HK-2 (cell line): ENCODE measurements around the gene PRKCSH.

Experiments
- DNase-seq: peaks from one replicate; pipeline ENCODE4 v3.0.0-alpha.2; 2018; ENCODE audit not compliant: unreplicated experiment

PRKCSH gene

GRCh38 chr19:11499220-11499726 is 63.8 kb downstream of the PRKCSH start:
- no peak for DNase-seq

GRCh38 chr19:11499890-11500420 is 64.5 kb downstream of the PRKCSH start:
- DNase-seq: no peak
